ENCODE measurements around the gene SLC8A2.

GRCh38 chr19:47483800-47484690, 12.4 kb upstream of the SLC8A2 start, which contains the start of gene KPTN:
- TF ChIP-seq TAF1 (IDR thresholded peaks at IDR 0.05; ENCODE audit: borderline replicate concordance, insufficient read depth, low read length), result peak; percentile 78; the same call in 1 of the 2 replicates
- TF ChIP-seq REST (IDR thresholded peaks at IDR 0.05; ENCODE audit: insufficient read depth in 1 of 2, low read depth in 2 of 2, low read length in 2 of 2), result peak in 1 of 2 experiments; percentile 55; a peak in 1 of 4 replicates
- peak; percentile 70 for TF ChIP-seq POLR2AphosphoS5 (IDR thresholded peaks at IDR 0.05; ENCODE audit: low read depth, low read length)
